ENCODE results near the gene CDC42BPB. TPM values are rescaled to one million over a fixed set of nuclear protein-coding genes. Genes with fewer than 3 reads are reported as not detected.

The CDC42BPB gene
- total RNA-seq, 1 donor from 2014 or later: 48.2 TPM

DNA sequence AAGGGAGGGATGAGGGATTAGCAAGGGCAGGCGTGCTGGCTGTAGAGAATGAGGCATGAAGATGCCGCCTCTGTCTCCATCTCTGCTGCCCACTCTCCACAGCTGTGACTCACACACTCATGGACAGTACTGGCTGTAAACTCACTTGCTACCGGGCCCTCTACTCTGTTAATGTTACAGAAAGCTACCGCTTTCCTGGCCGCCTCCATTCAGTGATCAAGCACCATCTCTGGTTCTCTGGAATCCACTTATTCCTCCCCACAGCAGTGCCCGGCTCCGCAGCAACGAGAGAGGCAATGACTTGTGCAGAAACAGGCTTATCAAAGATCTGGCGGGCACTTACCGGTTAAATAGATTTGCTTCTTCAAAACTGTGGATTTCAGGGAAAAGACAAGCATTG, 100.1 kb downstream of the CDC42BPB start:
- Histone ChIP-seq H3K4me2 (no peak overlapping the region), H3K27me3 (no peaks in the 10 kb centered on the region), H3F3A (ENCODE audit: low read depth) (peaks cover 9% of the 10 kb centered on the region), H3K27ac (no peak overlapping the region), H3K36me3 (peaks cover 3% of the 10 kb centered on the region), H4K20me1 (ENCODE audit: low read depth) (peaks cover 17% of the 10 kb centered on the region), H3K4me3 (no peak overlapping the region), H3K9ac (no peak overlapping the region), H3K9me3 (ENCODE audit: low read depth) (no peaks in the 10 kb centered on the region), H3K79me2 (ENCODE audit: low read depth) (no peaks in the 10 kb centered on the region), H3K4me1 (peaks cover 9% of the 10 kb centered on the region), H2AFZ (replicated peaks) (no peak overlapping the region)
- Mint-ChIP-seq H3K27me3 (ENCODE audit: insufficient read depth, low read depth) (peaks cover 2% of the 10 kb centered on the region), H3K4me3 (no peak overlapping the region), H3K36me3 (peaks cover 34% of the 10 kb centered on the region), H3K27ac (no peak overlapping the region), H3K4me1 (peaks cover 6% of the 10 kb centered on the region), H3K9me3 (no peaks in the 10 kb centered on the region)
- TF ChIP-seq EZH2phosphoT487 (IDR thresholded peaks at IDR 0.05) (no peak), EZH2 (IDR thresholded peaks at IDR 0.05) (no peak)
- TF ChIP-seq, protein P1, sequence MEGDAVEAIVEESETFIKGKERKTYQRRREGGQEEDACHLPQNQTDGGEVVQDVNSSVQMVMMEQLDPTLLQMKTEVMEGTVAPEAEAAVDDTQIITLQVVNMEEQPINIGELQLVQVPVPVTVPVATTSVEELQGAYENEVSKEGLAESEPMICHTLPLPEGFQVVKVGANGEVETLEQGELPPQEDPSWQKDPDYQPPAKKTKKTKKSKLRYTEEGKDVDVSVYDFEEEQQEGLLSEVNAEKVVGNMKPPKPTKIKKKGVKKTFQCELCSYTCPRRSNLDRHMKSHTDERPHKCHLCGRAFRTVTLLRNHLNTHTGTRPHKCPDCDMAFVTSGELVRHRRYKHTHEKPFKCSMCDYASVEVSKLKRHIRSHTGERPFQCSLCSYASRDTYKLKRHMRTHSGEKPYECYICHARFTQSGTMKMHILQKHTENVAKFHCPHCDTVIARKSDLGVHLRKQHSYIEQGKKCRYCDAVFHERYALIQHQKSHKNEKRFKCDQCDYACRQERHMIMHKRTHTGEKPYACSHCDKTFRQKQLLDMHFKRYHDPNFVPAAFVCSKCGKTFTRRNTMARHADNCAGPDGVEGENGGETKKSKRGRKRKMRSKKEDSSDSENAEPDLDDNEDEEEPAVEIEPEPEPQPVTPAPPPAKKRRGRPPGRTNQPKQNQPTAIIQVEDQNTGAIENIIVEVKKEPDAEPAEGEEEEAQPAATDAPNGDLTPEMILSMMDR (IDR thresholded peaks at IDR 0.05): no peak
- no peak for DNase-seq (ENCODE audit: low spot score)

DNA sequence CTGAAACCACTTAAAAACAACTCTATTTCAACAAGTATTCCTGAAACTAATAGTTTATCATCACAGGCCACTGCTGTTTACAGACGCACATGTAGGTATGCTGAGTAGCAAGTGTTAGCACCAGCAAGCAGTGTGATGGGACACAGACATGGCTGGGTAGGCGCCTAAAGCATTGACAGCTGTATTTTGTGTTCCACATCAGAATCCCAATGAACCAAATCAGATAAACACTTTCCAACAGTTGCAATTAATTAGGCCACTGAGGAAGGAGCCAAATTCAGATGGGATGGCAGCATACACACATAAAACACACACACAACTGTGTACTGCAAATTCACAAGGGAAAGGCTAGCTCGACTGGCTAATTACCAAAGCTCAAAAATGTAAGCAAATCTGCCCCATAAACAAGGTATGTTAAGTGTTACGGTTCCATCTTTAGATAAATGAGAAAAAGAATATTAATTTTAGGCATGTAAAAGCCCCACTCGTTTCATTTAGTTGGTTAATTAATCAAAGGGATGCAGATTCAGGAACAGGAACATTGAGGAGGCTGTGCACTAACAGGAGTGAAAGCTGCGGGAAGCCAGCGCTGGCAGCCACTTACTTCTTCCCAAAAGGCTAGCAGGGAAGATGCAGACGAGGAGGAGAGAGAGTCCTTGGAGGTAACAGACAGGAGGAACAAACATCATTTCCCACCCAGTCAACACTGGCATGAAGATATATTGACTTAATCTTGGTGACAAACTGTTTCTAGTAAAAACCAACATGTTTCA, 101.5 kb downstream of the CDC42BPB start:
- H3K9me3 Mint-ChIP-seq: no peaks in the 10 kb centered on the region

DNA sequence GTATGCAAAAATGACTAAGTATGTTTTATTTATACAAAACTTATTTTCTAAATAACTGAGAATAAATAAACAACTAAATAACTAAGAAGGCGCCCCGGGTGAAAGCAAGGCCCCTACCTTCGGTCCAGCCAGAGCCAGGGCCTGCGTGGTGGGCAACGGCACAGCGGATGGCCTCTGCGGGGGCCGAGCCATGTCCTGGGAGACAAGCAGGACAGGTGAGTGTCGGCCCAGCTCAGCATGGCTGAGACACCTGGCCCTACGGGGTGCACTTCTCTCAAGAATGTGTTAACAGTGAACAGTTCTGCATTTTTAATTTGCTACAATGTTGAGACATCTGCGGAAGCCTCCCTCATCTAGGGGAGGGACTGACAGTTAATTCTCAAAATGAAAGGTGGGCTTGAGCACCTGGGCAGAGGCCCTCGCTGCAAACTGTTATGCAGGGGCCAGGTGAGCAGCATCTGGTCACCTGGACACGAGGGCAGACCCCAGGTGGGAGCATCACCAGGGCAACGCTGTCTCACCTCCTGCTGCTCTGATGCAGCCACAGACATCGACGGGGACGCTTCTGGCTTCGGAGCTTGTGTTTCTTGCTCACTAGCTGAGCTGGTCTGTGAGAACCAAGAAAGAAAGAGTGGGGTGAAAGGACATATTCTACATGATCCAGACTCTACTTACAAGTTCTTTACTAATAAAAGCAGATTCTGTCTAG, 103.1 kb downstream of the CDC42BPB start:
- H3K9ac ChIP-seq: no peak overlapping the region
- H3K4me1 ChIP-seq: peaks cover 9% of the 10 kb centered on the region
- TF ChIP-seq EZH2phosphoT487 (IDR thresholded peaks at IDR 0.05): no peak
- TF ChIP-seq, protein P1 (IDR thresholded peaks at IDR 0.05): no peak
- TF ChIP-seq EZH2 (IDR thresholded peaks at IDR 0.05): no peak
- Mint-ChIP-seq H3K27ac (no peak overlapping the region), H3K4me3 (no peak overlapping the region), H3K4me1 (peaks cover 6% of the 10 kb centered on the region), H3K9me3 (no peaks in the 10 kb centered on the region), H3K27me3 (ENCODE audit: insufficient read depth, low read depth) (peaks cover 2% of the 10 kb centered on the region), H3K36me3 (peaks cover 39% of the 10 kb centered on the region)
- H3K27me3 ChIP-seq: no peaks in the 10 kb centered on the region
- H3F3A ChIP-seq (ENCODE audit: low read depth): peaks cover 9% of the 10 kb centered on the region
- no peak overlapping the region for H3K4me3 ChIP-seq
- H3K9me3 ChIP-seq (ENCODE audit: low read depth): no peaks in the 10 kb centered on the region
- H4K20me1 ChIP-seq (ENCODE audit: low read depth): peaks cover 17% of the 10 kb centered on the region
- no peak overlapping the region for H2AFZ ChIP-seq (replicated peaks)
- no peak for DNase-seq (ENCODE audit: low spot score)
- no peaks in the 10 kb centered on the region for H3K36me3 ChIP-seq
- no peak overlapping the region for H3K4me2 ChIP-seq
- no peaks in the 10 kb centered on the region for H3K79me2 ChIP-seq (ENCODE audit: low read depth)
- no peak overlapping the region for H3K27ac ChIP-seq

More for the DNA sequence above, 101.5 kb downstream of the CDC42BPB start:
- Histone ChIP-seq H3K36me3 (peaks cover 3% of the 10 kb centered on the region), H3K9me3 (ENCODE audit: low read depth) (no peaks in the 10 kb centered on the region), H3K4me1 (peaks cover 9% of the 10 kb centered on the region), H3K4me2 (no peak overlapping the region), H3F3A (ENCODE audit: low read depth) (peaks cover 9% of the 10 kb centered on the region), H2AFZ (replicated peaks) (no peak overlapping the region), H4K20me1 (ENCODE audit: low read depth) (peaks cover 17% of the 10 kb centered on the region), H3K9ac (no peak overlapping the region), H3K79me2 (ENCODE audit: low read depth) (no peaks in the 10 kb centered on the region), H3K27me3 (no peaks in the 10 kb centered on the region), H3K4me3 (no peak overlapping the region), H3K27ac (peak overlapping the region; percentile 30)
- TF ChIP-seq EZH2 (IDR thresholded peaks at IDR 0.05) (no peak), EZH2phosphoT487 (IDR thresholded peaks at IDR 0.05) (no peak)
- TF ChIP-seq, protein P1 (IDR thresholded peaks at IDR 0.05): no peak
- DNase-seq (ENCODE audit: low spot score): no peak
- H3K27me3 Mint-ChIP-seq (ENCODE audit: insufficient read depth, low read depth): peaks cover 2% of the 10 kb centered on the region
- H3K4me1 Mint-ChIP-seq: peaks cover 6% of the 10 kb centered on the region
- peaks cover 38% of the 10 kb centered on the region for H3K36me3 Mint-ChIP-seq
- H3K4me3 Mint-ChIP-seq: no peak overlapping the region
- H3K27ac Mint-ChIP-seq: no peak overlapping the region

All from neural progenitor cell (in vitro differentiated cells).